Right renal pelvis (tissue), 4 donors: ENCODE data around the gene COLGALT1. TPM values are rescaled to one million over a fixed set of nuclear protein-coding genes. Genes with fewer than 3 reads are reported as not detected.
"Not testable (repeated sequence)": the region's sequence is repeated elsewhere in the genome, so short reads cannot be mapped to it uniquely, and the experiment has no call there.

Experiments
- DNase-seq, 4 donors: peaks; one replicate each; pipeline ENCODE4 v3.0.0-alpha.2; 2013; ENCODE audit warnings: low read depth in 4 of 4, low spot score in 3 of 4, missing footprints in 1 of 4
- polyA plus RNA-seq, 4 donors: library from polyadenylated mRNA; unstranded; fragments of 120-200 nt; gene quantifications; one replicate each; pipeline ENCODE4 v1.2.1, GENCODE V29; 2013; ENCODE audit not compliant: insufficient read length in 4 of 4

The COLGALT1 gene
- polyA plus RNA-seq, 4 donors, result 46.6 to 49.6 (median 48.2) TPM

DNA sequence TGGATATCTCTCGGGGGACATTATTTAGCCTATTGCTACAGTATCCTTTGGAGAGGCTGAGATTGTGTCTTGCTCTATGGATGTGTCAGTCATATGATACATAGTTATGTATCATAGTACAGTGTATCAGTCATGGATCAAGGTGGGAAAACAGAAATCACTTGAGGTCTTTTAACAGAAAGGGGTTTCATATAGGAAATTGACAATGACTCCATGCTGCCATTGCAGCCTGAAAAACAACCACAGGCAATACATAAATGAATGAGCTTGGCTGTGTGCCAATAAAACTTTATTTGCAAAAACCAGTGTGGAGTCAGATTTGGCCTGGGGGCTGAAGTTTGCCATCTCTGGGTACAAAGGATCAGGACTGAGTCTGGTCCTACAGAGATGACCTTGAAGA is 35.4 kb downstream of the COLGALT1 start:
- DNase-seq, result no peak

DNA sequence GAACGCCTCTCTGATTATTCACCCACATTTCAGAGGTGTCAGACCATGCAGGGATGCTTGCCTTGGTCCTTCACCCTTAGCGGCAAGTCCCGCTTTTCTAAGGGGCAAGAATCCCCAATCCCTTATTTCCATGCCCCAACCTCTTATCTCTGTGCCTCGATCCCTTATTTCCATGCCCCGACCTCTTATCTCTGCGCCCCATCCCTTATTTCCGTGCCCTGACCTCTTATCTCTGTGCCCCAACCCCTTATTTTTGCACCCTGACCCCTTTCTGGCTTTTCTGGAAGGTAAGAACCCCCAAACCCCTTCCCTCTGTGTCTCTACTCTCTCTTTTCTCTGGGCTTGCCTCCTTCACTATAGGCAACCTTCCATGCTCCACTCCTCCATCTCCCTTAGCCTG is 38.8 kb downstream of the COLGALT1 start:
- DNase-seq, result not testable (repeated sequence)

- DNase-seq, result not testable (repeated sequence)
Measured at GRCh38 chr19:17598063-17598462, 42.6 kb downstream of the COLGALT1 start.

DNA sequence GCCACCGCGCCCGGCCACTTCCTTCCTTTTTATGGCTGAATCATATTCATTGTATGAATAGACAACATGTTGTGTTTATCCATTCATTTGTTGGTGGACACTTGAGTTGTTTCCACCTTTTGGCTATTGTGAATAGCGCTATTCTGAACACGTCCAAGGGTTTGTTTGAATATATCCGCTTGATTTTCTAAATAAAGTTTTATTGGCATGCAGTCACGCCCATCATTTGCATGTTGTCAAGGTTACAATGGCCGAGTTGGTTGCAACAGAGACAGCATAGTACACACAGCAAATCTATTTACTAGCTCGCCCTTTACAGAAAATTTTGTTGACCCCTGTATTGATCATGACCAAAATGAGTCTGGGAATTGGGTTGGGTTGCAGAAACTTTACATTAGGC is 43.5 kb downstream of the COLGALT1 start:
- no peak for DNase-seq

- DNase-seq, result no peak
Measured at GRCh38 chr19:17599780-17600179, 44.3 kb downstream of the COLGALT1 start.

DNA sequence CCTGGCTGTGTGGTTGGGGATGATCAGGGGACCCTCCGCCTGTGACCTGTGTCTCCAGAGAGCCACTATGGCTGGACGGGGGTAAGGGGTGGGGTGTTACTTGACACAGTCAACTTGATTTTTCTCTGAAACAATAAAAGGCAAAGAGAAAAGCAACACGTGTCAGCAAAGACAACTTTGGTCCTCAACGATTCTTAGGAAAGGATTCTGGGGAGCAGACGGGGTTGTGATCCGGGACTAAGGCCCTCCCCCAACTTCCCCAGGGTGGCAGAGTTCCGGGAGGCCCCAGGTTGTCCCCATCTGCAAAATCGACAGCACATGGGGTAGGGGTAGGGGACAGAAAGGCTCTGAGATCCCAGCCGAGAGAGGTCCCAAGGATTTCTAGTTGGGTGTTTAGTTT is 46.2 kb downstream of the COLGALT1 start:
- no peak for DNase-seq

DNA sequence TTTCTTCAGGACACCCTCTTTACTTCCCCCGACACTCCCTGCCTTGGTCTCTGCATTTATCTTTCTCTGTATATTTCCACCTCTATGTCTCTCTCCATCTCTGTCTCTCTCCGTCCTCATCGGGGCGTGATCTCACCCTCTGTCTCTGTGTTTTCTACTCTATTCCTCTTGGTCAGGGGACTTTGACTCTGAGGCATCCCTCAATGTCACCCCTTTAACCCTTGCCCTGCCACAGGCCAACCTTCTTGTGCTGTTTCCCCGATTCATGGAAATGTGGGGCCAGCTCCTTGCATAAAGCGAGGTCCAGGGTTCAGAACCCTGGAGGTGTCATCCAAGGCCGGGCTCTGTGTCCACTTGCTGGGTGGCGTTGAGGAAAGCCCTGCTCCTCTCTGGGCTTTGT is 46.8 kb downstream of the COLGALT1 start:
- no peak for DNase-seq

GRCh38 chr19:17602872-17603510 is 47.5 kb downstream of the COLGALT1 start:
- no peak for DNase-seq

- no peak for DNase-seq
Measured at GRCh38 chr19:17604372-17605025, 49.0 kb downstream of the COLGALT1 start.

DNA sequence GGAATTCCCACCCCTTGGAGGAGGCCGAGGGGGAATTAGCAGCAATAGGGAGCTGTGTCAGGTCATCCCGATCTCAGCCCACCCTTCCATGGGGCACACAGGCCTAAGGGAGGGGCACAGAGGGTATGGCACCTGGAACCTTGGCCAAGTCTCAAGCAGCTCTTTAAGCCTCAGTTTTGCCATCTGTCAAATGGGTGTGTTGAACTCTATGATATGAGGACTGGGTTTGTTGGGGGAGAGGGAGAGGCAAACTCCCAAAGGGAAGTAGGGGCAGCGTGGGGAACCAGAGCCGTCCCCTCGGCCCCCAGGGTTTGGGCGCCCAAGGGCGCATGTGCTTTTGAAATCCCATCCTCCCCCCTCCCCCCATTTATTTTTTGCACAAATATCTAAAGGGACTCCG is 49.7 kb downstream of the COLGALT1 start:
- no peak for DNase-seq

GRCh38 chr19:17605761-17606589 is 50.5 kb downstream of the COLGALT1 start:
- DNase-seq, result peak; percentile 63 to 71 (median 68)

- no peak for DNase-seq
Measured at GRCh38 chr19:17606590-17607185, 51.2 kb downstream of the COLGALT1 start.

- DNase-seq, result no peak
Measured at GRCh38 chr19:17607936-17608335, 52.5 kb downstream of the COLGALT1 start.

GRCh38 chr19:17610384-17610783 is 54.9 kb downstream of the COLGALT1 start:
- no peak for DNase-seq

DNA sequence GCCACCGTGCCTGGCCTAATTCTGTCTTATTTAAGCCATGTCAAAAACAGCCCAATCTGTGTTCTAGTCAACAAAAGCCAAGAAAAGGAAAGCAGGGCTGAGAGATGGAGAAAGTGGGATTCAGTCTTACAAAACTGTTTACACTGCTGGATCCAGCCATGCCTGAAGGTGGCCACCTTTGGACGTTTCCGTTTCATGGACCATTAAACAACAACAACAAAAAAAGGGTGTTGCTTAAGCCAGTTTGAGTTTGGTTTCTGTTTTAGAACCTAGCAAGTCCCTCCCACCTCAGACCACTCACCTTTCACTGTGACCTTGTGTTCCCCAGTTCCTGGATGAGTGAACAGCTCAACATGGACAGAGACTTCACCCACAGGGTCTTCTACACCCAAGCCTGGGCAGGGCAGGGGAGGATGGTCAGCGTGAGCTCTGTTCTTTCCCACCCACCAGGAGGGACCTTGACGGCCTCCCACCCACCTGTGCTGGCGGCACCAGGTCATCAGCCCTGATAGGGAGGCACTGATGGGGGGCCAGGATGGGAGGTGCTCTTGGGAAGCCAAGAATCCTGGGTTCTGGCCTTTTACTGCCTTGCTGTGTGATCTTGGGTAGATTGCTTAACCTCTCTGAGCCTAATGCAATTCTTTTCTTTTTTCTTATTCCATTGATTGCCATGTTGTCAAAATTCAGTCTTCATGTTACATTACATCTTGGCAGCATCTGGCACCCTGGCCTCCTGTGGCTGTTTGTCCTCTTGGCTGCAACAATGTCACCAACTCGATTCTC is 56.2 kb downstream of the COLGALT1 start:
- peak in 2 of 4 donors; percentile 22 to 29 for DNase-seq

DNA sequence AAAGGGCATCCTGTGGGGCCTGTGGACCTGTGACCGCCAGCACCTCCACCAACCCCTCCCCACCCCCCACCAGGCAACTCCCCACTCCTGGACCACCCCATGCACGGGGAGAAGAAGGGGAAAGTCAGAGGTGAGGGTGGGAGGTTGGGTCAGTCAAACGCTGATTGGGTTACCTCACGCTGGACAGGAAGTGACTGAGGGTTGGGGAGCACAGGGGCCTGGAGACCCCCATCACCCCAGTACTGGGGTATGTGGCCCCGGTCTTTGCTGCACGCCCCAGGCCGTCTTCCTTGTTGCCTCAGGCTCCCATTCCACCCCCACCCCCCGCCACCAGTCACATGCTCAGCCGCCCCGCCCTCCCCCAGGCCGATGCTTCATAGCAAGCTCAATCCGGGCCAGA is 59.0 kb downstream of the COLGALT1 start:
- DNase-seq, result no peak

GRCh38 chr19:17615889-17616685 is 60.6 kb downstream of the COLGALT1 start:
- DNase-seq, result no peak

DNA sequence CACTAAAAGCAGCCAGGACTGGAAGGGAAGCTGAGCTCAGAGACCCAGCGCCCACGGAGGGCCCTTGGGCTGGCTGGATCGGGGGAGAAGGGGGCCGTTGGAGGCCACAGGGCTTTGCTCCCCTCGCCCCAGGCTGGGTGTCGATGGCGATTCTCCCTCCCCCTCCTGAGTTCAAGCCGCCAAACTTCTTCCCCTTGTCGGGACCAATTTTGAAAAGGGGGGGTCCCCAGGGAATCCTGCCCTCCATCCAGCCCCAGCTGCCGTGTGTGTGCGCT is 61.2 kb downstream of the COLGALT1 start:
- DNase-seq, result no peak

- no peak for DNase-seq
Measured at GRCh38 chr19:17616961-17617806, 61.7 kb downstream of the COLGALT1 start.
